Forelimb muscle (tissue), 1 donor: ENCODE results near the gene PALLD. TPM values are rescaled to one million over a fixed set of nuclear protein-coding genes. Genes with fewer than 3 reads are reported as not detected.

ENCODE experiments used
- DNase-seq: peaks from one replicate; pipeline ENCODE4 v3.0.0-alpha.2; 2013; ENCODE audit warnings: low read depth
- polyA plus RNA-seq: library from polyadenylated mRNA; unstranded; fragments of 120-200 nt; gene quantifications from one replicate; pipeline ENCODE4 v1.2.1, GENCODE V29; 2013; ENCODE audit not compliant: insufficient read length

Gene PALLD
- polyA plus RNA-seq, 1 donor: 167 TPM

DNA sequence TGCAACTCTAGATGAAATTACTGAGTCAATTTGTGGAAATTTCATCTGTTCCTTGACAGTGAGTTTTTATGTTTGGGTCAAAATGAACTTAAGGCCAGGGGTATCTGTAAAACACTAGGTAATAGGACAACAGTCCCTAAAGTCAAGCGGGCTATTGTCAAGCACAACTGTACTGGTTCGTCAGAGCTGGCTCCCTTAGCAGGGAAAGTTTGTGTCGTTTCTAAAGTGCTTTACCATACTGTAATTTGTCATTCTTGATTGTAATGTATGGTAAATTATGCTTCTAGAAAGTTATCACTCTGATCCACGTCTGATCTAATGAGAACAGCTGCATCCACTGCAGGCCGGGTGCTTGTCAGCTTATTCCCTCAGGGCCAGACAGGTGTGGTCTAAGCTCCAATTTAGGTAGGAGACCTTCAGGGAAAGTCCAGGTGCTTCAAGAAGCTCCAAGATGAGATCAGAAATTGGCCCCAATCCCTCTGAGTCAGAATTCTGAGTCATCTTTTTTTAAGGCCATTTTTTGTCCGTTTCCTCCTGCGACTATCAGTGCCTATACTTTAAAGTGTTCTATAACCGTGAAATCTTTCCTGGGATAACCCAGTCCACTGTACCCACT, 92.2 kb downstream of the PALLD start:
- DNase-seq: peak; percentile 77

DNA sequence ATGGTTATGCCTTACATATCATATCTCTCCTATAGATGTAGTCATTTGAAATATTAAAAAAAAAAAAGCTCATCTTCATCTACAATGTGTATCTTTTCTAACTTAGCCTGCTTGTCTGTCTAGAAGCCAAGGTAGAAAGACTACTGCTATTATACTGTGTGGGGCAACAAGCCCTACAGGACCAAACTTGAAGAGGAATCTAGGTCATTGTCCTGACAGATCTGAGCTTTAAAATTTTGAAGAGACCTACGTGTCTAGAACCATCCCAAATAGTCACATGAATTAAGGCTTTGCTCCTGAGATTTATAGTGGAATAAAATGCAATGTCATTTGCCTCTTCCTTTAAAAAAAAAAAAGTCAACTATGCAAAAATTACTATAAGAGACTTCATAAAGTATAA, 95.8 kb downstream of the PALLD start:
- DNase-seq: no peak

DNA sequence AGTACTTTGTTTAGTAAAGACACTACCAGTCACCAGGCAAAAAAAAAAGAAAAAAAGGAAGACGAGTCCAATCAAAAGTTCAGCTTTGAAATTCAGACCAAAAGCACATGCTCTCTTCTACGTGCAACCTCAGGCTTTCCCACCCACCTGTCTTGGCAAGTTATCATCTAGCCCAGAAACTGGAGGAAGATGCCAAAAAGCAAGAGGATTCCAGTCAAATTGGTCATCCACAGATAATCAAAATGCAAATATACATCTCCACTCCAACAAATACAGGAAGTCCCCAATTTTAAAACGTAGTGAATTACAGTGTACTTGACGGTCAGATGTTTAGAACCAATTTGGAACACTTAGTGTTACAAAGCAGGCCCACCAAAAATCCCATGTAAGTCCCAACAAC, 96.5 kb downstream of the PALLD start:
- no peak for DNase-seq

DNA sequence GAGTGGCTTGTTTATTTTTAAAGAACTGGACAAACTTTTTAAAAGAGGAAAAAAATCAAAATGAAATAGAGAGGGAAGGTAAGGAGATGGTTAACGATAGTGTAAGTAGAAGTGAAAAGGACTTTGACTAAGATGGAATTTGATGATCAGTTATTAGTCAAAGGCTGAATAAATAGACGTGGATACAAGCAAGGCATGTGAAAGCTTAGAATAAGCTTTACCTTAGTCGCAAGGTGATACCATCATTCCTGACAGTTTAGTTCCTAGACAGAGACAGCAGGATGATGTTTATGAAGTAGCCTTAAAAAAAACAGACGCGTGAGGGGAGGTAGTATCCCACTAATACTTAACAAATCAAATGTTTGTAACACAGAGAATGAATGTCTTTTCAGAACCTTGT, 97.3 kb downstream of the PALLD start:
- no peak for DNase-seq

DNA sequence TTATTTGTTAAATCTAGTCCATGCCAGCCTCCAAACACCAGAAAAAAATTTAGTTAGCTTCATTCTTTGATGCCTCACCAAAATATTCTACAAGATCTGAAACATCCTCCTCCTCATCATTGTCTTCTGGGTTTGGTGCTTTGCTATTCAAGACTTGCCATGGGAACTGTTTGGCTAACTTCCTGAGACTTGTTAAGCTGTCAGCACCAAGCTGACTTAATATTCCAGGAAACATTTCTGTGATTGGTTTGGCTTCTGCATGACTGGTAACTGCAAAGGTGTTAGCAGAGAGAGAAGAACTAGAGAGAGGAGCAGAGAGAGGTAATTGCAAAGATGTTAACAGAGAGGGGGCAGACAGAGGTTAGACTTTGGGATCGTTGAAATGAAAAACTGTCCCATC, 101.3 kb downstream of the PALLD start:
- no peak for DNase-seq

DNA sequence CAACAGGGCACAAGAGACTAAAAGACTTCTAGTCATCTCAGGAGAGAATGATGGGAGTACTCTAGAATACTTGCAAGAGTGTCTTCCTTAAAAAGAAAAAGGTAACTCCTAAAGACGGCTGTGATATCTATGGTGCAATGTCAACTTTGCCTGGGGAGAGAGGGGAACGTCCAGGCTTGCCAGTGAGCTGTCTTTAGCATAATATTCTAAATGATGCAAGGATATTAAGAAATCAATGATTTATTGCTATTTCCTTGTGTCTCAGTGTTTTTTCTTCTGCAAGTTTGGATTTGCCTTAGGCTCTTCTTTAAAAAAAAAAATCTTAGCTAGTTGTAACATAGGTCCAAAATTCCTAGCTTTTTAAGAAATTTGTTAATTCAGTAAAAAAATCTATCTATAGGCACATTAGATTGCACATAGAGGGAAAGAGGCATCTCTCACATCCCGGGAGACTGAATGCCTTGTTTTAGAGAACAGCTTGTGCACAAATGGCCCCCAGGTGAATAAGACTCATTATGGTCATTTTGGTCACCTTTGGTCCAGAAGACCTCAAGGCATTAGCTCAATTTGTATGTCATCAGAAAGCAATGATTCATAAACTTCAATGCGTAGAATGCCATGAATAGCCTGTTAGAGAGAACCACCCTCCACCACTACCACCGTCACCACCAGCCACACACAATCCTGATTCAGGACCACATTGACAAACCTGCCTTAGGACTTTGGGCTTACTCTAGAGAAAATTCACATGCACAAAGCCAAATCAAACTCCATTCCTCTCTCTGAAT, 104.1 kb downstream of the PALLD start:
- no peak for DNase-seq

DNA sequence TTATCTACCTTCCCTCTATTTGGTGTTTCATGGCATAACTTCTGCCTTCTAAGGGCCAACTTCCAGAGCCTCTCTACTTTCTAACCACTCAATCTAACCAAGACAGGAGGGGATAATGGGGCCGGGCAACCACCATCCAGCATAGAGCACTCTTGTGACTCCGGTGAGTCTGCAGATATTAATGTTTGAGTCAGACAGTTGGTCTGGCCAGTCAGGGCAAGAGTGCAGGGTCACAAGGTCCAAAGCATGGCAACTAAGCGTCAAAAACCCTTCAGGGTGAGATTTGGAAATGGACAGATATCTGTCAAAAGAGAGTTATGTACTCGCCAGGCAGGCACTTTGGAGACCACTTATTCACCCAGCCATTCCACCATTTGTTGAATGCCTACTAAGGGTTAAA, 105.0 kb downstream of the PALLD start:
- no peak for DNase-seq

DNA sequence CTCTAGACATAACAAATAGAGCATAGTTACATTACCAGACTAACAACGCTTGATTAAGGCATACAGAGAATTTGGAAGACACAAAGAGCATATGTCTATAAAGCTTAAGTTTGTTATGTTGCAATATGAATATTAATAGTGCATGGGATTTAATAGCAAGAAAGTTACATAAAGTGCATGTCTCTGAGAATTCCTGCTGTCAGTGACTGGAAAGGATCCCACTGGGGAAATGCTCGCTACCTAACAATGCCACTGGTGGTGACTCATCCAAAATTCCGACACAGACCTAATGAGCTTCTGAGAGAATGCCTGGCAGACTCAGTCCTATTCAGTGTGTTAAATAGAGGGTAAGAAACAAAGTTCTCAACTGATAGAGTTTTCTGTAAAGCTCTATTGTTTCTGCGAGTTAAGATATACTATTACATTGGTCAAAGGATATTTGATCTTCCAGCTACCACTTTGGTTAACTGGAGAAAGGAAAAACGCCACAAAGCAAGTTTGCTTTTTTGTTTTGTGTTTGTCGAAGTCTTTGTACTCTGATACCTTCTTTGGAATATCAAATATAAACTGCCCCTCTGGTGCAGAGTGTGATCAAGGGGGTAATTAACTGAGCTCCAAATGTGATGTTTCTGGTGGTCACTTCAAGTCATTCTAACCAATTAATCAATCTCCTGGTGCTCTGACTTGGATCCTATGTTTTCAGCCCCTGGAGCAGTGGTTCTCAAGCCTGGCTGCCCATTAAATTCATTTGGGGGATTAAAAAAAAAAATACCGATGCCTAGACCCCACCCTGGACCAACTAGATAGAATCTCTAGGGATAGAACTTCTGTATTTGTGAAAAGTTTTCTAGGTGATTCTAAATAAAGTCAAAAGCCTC, 107.9 kb downstream of the PALLD start:
- DNase-seq: no peak

DNA sequence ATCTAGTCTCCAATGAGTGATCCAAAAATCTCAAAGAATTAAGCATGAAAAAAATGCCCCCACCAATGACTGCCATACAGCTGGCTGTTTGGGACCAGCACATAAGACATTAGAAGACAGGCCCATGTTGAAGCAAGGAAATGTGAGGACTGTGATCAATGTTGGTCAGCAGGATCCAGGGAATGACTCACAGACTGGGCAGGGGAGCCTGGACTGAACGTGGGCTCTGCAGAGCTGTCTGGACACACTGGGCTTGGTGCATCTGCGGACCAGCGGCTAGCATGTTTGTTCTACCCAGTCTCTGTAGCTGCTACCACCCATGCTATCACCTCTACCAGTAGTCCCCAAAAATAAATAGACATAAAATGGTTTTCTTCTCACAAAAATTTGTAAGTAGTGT, 108.6 kb downstream of the PALLD start:
- no peak for DNase-seq

DNA sequence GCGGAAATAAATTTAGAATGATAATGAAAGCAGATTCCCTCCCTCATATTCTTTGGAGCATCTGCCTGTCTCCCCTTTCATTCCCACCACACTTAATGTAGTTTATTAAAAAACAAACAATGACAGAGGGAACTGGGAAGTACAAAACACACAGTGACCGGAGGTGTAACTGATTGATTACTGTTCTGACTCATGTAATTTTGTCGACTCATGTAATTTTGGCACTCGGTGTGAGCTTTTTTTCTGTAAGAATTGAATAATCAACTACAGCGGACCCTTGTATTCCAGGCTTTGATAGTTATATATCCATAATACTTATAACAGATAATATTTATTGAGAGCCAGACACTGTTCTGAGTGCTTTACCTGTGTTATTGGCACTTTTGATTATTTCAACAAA, 110.4 kb downstream of the PALLD start:
- DNase-seq: no peak

DNA sequence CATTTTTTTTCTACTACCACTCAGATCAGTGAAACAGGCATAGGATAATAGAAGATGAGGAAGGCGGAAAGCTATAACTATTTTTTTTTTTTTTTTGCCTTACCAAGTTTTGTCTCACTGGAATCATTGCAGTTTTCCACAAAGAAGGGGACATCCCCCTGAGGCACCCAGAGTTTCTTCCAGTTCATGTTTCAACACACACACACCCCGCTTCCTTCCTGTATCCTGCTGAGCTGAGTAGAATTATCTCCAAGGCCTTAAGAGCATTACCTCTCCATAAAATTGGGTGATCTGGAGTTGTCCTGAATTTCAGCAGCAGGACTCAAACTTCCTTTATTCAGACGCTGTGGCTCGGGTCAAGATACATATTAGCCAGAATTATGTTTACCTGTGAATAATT, 111.9 kb downstream of the PALLD start:
- no peak for DNase-seq

DNA sequence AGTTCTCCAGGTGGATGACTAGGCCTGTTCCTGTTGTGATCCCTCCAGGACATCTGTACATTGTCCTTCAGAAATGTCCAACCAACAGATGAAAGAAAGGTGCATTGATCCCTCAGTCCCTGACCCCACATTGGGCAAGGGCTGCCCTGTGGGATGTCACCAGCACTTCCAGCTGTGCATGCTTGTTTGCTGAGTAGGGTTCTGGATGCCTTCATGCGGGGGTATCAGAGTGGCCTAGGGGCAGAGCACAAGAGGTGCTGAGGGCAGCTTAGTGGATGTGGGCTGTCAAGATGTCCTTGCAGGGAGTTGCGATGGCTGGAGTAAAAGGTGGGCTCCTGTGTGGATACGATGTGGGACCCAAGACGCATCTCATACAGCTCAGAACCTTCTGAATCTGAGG, 112.5 kb downstream of the PALLD start:
- DNase-seq: no peak

DNA sequence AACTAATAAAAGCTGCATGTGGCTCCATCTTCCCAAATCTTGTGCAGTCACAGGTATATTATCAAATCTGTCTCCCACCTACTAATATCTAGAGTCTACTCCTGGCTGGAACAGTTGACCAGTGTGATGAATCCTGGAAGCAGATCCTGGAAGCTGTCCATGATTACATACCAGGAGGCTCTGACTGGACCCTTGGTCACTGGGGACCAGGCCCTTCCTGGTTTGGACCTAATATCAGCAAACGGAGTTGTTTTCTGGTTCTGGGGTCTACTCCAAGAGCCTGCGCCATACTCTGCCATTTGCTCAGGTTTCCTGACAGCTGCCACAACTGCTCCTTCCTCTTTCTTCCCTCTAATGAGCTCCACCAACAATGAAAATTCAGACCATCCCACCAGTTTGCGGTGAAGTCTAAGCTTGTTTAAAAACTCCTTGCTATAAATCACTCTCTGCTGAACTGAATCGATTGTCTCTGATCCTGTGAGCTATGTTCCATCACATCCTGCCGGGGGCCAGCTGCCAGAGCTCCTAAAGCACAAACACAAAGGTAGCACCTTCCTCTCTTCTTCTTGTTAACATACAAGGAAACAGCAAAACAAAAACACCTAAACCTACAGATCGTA, 114.2 kb downstream of the PALLD start:
- DNase-seq: no peak

DNA sequence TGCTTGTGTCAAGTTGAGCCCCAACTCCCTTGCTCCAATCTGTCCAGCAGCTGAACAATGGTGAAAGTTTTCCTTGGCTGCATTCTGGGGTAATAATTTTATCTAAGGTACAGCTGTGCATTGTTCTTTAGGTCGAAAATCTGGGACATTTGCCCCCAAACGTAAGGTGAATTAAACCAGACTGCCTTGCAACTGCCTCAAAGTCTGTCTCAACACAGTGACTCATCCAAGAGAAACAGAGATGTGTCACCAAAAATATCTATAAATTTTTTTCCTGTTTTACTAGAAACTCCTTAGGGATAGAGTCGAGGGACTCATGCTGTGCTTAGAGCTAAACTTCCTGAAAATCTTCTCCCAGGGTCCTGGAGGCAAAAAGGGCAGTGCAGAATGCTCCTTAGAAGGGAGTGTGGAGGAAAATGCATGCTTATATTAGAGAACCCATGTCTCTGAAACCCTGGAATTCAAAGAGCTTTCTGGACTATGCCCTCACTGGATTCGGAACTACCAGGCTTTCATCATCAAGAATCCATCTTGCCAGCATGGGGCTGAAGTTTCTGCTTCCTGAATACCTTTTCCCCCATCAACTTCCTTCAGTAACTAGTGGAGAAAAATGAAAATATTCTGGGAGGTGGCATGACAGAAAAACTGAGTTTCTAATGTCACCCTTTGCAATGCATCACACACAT, 115.7 kb downstream of the PALLD start:
- DNase-seq: no peak

DNA sequence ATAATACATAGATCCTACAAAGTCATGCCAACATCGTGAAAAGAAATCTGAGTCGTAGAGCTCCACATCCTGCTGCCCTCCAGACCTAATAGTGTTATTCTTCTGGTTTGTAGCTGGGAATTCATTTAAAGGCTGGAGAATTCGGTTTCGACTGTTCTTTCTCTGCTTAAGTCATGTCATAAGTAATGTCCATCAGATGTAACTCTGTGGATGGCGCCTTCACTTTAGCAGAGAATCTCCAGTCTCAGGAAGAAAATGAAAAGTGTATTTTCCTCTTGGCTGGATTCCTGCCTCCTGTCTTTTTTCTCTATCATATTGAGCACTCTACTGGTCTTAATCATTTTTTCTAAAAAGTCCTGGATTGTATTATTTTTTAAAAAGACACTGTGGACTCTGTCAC, 117.0 kb downstream of the PALLD start:
- DNase-seq: no peak

DNA sequence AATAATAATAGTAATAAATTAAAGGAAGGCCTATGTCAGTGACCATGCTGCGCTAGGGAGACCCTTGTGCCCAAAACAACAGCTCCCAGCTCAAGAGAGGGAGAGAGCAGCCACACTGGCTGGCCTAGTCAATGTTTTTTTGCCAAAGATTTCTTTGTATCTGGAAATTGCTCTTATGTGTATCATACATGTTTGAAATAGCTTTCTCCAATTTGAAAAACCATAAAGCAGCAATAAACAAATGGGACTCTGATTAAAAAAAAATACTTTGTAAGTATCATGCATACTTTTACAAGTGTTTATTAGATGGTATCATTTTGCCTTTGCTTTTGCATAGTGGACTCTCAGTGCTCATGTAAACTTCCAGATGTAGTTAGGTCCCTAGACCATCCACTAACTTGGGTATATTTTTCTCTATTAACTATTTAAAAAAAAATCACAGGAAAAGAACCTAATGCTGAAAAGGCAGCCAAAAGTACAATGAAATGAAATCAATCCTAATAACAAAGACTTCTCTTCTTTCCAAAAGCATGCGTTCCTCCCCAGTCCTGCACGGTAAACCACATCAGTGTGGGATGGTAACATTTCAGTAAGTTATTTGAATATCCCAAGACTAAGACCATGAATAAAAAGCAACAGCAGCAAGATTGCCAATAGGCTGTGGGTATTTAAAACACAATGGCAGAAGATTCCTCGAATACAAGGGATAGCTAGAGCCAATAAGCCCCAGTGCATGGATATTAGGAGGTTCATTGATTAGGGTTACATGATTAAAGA, 117.6 kb downstream of the PALLD start:
- no peak for DNase-seq

DNA sequence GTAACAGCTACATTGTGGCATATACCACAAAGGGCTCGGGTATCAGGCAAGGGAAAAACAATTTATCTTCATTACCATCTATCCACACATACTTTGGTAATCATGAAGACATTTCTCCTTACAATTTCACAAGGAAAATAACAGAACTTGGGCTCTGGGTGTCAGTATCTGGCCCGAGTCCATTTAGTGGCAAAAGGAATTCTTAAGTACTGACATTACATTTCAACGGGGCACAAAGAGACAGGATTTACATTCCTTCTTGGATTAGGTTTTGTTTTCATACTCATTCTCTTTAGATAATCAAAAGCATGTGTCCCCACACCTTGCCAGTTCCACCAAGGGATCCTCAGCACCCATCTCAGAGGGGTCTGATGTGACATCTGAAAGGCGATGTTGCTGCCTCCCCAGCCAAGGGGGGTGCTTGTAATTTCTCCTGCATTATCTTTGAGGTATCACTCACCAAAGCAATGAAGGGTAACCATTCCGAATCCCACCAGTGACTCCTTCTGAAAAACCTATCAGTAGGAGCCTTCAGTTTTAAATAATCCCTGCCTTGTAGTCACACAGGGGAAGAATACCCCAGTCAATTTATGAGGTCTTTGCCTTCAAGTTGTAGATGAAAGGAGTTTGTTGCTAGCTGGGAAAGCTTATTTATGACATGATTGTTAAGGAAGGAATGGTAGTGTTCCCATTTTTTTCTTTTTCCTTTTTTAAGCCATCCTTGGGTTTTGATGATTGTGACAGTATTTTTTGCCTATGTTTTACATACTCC, 118.6 kb downstream of the PALLD start:
- no peak for DNase-seq

DNA sequence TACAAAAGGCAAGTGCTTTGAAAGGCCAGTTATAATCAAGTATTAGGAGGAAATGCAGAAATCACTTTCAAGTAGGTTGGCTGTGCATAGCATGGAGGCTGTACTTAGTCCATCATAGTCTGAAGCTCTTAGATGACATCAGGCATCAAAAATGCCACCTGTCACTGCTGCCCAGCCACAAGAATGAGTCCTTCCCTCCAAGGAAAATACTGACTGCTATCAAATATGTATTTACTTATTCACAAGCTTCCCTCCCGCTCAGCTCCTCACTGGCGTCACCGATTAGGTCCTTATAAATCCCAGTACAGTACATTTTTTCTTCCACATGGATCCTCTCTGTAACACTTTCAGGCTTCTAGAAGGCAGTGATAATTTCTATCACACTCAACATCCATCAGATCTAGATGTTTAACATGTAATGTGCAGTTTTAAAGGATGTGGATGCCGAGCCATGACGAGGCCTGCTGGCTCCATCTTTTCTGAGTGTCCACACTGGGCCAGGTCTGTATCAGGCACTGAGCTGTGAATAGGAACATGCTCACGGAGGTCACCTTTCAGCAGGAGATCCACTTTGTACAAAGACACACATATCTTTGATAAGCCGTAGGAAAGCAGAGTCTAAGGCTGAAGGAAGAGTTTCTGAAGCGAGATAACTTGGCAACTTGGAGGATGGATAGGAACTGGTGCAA, 121.9 kb downstream of the PALLD start:
- no peak for DNase-seq

DNA sequence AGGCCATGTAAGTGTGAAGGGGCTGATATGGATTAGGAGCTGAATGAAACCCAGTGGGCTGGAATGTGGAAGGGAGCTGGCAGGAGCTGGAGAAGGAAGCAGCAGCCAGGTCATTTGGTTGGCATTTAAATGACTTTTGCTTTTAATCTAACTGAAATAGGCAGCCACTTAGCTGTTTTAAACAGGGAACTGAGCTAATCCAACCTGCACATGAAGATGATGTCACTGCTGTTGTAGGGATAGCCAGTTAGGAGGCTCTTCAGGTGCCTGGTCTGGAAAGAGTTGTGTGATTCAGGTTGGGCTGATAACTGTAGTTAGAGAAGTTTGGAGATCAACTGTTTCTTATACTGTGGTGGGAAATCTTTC, 122.4 kb downstream of the PALLD start:
- no peak for DNase-seq
